HG02759 (cell line): ENCODE results near the gene MAPKAPK2.
"Not testable (repeated sequence)": the region's sequence is repeated elsewhere in the genome, so short reads cannot be mapped to it uniquely, and the experiment has no call there.

ENCODE experiments used
- ATAC-seq: cut with Tn5 transposase; IDR thresholded peaks from one replicate; pipeline ENCODE4 v1.9.1; 2021; ENCODE audit warnings: mild to moderate bottlenecking, moderate library complexity; ENCODE audit not compliant: unreplicated experiment

MAPKAPK2 gene

DNA sequence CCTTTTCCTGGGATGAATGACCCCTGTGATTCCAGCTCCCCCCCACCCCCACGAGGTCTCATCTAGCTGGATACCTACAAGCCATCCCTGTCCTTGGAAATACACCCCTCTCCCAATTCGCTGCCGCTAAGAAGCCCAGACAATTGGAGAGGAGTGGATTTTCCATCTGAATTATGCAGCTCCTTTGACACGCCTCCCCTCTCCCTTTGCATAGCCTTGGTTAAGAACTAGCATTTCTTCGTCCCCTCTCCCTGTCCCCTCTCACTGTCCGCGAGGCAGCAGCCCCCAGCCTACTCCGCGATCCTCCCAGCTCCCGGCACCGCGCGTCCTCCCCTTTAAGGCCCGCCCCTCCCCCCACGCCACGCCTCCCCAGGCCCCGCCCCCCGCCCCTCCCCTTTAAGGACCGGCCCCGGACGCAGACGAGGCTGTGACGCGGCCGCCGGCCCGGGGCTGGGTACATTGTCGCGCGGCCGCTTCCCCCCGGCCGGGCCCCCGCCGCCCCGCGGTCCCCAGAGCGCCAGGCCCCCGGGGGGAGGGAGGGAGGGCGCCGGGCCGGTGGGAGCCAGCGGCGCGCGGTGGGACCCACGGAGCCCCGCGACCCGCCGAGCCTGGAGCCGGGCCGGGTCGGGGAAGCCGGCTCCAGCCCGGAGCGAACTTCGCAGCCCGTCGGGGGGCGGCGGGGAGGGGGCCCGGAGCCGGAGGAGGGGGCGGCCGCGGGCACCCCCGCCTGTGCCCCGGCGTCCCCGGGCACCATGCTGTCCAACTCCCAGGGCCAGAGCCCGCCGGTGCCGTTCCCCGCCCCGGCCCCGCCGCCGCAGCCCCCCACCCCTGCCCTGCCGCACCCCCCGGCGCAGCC lies at the start of gene MAPKAPK2:
TSS of gene MAPKAPK2 (plus strand) at position 428 of the 856 bp plus-strand sequence. CDS start at position 753, 325 bp downstream.
- peak; percentile 52 for ATAC-seq

DNA sequence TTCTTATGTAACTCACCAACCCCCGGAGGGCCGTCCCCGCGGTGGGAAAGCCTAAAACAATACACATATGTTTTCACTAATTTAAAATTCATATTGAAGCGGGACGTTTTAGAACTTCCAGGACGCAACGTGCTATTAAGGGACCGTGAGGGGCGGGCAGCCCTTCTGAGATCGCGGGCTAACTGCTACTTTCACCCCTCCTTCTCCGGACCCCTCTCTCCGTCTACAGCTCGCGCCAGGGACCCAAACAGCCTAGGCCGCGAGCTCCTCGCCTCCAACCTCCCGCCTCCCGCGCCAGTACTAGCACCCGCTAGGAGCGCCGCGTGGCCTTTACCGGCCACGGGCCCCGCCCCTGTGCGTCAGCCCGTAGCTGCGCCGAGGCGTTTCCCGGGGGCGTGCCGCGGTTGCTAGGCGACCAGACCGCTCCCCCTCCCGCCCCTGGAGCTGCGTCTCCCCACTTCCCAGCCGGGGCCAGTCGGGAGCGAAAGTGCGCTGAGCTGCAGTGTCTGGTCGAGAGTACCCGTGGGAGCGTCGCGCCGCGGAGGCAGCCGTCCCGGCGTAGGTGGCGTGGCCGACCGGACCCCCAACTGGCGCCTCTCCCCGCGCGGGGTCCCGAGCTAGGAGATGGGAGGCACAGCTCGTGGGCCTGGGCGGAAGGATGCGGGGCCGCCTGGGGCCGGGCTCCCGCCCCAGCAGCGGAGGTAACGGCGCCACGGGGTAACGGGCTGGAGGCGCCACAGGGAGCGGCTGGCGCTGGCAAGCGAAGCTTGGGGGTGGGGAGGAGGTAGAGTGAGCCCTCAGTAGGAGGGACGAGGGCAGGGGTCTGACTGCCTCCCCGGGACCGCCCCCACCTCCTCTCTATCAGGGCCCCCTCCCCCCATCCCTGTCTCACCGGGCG lies 49.4 kb upstream of the MAPKAPK2 start, which contains the start of gene DYRK3:
TSS of gene DYRK3 (plus strand) at position 457 of the 898 bp plus-strand sequence. CDS start at position 625, 168 bp downstream.
- ATAC-seq, result peak; percentile 97

DNA sequence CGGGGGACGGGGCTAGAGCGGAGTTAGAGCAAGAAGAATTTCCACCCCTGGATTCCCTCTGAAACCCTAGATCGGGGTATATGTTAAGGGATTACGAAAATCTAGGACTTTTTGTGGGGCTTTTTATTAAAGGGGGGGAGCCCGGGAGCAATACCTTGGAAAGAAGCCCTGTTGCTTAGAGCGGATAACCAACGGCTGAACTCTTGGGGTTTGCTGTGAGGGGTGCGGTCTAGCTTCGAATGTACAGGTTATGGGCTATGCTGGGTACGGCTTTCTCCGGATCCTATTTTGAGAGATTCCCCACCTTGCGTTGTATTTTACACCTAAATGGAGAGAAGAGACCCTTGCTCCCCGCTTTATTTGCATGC lies 48.7 kb upstream of the MAPKAPK2 start:
- no peak for ATAC-seq

DNA sequence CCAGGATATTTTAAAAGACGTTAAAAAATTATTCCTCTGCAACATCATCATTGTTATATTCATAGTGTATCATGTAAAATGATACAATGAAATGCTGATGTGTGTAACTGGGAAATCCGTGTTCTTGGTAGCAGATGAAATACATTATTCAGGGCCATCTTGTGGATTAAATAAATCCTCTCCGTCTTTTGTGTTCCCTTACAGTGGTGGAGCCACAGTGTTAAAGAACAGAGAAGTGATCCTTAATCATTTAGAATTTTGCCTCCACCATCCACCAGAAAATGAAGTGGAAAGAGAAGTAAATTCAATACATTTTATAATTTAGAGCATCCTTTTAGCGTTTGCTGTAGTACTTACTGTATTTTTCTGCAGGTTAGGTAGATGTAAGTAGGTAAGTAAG lies 48.0 kb upstream of the MAPKAPK2 start:
- ATAC-seq, result no peak

DNA sequence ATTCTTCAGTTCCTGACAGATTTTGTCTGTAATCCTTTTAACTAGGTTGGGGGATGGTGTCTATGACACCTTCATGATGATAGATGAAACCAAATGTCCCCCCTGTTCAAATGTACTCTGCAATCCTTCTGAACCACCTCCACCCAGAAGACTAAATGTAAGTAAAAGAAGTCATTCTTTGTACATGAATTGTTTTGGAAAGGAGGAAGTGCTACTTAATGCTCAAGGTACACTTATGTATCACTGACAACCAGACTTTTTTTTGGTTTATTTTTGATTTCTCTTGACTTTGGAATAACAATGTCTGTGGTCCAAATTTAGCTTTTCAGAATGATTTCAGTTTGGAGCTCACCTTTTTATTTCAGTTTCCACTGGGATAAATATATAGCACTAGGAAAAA lies 47.1 kb upstream of the MAPKAPK2 start:
- no peak for ATAC-seq

DNA sequence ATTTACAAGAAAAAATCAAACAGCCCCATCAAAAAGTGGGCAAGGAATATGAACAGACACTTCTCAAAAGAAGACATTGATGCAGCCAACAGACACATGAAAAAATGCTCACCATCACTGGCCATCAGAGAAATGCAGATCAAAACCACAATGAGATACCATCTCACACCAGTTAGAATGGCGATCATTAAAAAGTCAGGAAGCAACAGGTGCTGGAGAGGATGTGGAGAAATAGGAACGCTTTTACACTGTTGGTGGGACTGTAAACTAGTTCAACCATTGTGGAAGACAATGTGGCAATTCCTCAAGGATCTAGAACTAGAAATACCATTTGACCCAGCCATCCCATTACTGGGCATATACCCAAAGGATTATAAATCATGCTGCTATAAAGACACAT lies 42.6 kb upstream of the MAPKAPK2 start:
- ATAC-seq, result not testable (repeated sequence)

DNA sequence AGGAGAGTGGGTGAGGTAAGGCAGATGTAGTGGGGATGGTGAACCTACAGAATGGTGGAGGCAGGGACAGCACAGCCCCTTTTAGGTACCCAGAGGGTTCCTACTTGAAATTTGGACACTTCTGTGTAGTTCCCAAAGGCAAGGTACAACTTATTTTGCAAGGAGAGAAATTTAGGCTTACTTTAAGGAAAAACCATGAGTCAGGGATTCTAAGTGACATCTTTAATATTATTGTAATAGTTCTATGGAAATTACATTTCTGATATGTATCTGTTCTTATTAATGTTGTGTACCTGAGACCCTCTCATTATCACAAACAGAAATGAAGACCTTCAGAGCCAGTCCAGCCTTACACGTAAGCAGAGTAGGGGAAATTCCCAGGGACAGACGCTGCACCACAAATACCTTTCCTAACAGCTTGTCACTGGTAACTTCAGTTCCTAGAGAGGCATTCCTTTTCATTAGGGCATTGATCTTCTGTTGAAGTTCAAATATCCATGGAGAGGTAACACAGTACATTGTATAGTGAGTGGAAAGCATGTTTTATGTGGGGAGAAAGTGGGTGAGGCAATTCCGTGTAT lies 41.5 kb upstream of the MAPKAPK2 start:
- ATAC-seq, result no peak

DNA sequence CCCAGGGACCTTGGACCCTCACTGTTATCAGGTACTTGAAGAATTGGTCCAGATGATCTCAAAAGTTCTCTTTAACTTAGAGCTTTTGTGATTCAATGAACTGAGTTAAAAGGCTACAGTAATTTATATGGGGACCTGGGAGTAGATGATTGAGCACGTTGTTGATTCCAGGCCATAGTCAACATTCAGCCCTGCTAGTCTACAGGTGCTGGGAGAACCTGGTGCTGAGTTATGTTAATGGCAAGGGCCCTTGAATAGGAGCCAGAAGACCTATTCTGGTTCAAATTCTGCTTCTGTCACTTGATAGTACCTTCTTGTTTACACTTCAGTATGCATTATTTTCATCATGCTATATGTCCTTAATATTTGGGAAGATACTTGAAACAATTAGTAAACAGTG lies 38.2 kb upstream of the MAPKAPK2 start:
- no peak for ATAC-seq

DNA sequence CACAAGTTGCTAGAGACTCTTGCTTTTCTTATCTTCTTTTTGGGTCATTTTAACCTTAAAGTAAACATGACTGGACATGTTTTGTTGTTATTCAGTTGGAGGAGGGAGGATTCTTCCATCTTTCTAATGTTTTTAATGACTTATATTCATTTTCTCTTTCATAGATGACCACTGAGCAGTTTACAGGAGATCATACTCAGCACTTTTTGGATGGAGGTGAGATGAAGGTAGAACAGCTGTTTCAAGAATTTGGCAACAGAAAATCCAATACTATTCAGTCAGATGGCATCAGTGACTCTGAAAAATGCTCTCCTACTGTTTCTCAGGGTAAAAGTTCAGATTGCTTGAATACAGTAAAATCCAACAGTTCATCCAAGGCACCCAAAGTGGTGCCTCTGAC lies 37.5 kb upstream of the MAPKAPK2 start:
- no peak for ATAC-seq

DNA sequence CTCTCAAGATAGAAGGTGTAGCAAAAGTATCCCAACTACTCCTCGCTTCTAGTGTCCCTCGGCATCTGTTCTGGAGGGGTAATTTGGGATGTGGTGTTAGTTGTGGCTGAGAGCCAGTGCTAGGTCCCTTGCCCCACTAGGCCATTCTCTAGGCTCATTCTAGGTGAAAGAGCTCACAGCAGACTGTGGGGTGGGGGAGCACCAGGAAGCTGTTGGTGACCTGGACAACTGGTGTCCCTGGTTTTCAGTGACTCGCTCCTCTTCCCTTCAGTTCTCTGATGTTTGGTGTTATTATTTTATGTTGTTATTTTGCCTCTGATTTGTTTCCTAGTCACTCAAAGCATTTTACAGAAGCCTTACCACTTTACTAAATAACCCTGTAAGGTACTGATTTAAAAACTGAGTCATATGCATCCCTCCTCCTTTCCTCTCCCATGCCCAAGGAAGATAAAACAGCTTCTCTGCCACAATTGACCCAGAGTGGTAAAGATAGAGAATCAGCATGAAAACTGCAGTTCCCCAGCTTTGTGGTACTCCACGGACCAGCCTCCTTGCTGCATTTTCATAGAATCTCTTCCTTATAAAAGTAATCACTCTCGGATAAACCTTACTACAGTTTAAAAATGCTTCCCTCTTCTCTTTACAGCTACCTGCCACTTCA lies 35.3 kb upstream of the MAPKAPK2 start:
- ATAC-seq, result no peak

DNA sequence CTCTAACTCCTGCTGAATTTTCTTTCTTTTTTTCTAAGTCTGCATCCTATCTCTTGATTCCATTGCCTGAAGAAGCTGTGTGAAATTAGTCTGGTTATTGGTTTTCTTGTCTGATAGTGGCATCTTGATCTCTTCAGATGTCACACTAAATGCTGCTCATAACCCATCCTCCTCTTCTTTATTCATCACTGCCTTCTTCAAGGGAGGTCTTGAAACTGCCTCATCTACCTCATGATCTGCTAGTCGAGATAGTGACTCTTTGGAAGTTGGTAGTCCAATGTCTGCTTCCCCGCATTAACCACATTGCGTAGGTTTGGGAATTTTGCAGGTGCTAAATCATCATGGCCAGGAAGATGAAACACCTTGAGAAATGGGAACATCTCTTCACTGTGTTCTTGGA lies 33.7 kb upstream of the MAPKAPK2 start:
- no peak for ATAC-seq

DNA sequence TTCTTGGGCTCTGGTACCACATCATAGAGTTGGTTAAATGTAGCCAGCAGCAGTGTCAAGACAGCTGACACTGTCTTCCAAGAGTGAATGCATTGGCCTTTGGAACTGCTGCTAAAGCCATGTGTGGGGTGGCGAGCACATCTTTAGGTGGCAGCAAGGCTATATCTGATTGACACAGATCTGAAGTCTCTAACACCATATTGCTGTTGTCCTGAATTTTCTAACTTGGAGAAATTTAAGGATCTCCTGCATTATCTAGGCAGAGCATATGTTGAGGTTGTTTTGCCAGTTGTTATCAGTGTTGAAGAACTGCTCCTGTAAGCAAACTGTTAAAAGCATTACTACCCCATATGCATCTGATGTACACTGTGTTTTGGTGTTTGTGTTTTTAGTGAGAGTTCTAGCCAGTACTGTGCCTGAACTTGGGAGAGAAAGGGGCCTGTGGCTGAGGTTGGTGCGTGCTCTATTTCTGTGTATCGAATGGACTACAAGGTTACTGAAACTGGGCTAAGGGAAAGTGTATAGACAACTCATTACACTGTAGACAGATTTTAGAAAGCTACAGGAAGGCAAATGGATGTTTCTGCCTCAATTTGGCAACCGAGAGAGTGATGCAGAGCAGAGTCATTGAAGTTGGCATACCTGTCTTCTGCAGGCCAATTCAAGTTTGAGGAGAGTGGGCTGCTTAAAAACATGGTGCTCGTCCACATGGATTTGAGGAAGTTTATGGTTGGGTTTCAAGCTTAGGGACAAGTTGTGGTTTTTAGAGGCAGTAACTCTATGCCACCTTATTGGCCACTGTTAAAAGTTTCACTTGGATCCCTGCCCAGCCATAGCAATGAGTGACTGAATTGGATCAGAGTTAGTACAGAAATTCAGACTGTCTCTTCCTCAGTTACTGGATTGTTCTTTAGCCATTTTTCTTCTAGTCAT lies 32.5 kb upstream of the MAPKAPK2 start:
- ATAC-seq, result no peak

DNA sequence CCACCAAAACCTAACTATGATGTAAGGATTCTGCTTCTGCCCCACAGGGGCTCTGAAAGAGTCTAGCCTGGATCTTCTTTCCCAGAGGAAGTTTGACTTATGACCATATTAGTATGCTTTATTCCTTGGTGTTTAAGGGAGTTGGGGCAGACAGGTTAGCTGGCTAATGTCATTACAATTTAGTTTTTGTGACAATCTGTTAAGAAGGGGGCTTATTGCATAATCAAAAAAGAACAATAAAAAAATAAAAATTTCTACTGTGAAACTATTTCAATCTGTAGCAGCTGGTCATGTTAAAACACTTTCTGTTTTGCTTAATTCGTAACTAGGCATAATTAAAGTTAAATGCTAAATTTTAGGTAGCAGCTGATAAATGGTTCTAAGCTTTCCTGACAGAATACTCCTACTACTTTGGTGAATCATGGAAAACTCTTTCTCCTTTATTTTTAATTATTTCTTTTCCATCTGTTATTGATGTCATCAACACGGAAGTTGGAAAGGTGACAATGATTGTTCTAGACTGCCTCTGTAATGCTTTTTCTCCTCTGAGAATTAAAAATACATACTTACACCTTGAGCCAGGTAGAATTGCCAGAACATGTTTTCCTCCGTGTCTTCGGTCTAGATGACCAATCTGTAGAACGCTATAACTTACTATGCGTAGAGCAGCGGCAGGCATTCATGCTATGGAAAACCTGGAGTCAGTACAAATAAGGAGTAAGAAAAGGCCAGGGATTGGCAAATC lies 30.8 kb upstream of the MAPKAPK2 start:
- ATAC-seq, result no peak

DNA sequence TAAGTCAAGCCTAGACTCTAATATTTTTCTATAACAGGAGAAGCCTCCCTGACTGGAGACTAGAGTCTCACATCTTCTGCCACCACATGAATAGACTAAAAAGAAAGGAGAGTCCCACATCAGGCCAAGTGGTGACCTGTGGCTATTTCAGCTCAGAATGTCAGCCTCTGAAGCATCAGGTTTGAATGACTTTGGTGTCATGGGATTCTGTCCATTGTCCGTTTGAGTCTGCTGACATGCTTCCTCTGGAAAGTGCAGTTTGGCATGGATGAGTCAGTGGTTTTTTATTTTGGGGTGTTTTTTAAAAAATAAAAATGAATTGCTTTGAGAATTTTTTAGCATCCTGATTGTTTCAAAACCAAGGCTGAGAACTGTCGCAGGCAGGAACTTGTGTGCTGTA lies 29.9 kb upstream of the MAPKAPK2 start:
- ATAC-seq, result no peak

DNA sequence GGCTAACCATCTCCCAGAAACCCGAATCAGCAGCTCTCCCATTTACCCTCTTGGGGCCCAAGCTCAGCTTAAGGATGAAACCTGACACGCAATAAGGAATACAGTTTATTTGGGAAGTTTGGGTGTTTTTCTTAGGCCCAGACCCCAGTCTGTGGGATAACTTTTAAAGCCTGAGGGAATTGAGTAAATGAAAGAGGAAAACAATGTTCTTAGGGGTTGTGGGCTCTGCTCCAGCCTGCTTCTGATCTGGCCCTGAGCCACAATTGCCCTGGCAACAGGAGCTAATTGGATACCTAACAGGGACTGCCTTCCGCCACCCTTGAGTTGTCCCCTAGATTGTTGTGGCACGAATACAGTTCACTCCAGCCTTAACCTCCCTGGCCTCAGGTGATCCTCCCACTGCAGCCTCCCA lies 29.2 kb upstream of the MAPKAPK2 start:
- ATAC-seq, result no peak

DNA sequence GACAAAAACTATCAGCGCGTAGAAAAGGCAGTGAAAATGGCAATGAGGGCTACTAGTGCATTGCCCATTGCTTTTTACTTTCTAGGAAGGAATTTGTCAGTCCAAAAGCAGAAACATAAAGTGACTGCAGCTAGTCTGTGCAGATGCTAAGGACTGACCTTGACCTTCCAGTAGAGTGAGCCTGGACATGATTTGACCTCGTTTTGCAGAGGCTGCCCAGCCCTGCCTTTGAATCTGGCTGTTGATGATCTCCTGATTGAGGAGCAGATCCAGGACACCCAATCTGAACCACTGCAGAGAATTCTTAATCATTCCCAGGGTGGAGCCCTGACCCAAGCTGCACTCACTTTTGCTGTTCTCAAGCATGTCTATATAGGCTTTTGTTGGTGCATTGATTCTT lies 27.8 kb upstream of the MAPKAPK2 start:
- no peak for ATAC-seq

DNA sequence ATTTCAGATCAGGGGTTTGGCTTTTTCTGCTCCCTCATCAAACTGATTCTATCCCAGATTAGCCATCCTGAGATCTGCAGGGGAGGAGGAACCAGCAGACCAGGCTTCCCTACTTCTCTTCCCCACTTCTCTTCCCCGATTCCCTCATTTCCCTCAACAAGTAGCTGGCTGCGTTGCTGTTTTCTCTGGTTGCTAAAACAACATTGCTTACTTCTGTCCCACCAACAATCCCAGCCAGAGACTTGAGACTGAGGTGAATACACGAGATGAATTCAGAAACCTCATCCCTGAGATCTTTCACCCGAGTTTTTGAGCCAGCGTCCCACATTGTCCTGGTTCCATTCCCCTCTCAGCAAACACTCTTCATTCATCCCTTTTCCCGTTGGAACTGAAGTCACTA lies 27.0 kb upstream of the MAPKAPK2 start:
- ATAC-seq, result no peak

DNA sequence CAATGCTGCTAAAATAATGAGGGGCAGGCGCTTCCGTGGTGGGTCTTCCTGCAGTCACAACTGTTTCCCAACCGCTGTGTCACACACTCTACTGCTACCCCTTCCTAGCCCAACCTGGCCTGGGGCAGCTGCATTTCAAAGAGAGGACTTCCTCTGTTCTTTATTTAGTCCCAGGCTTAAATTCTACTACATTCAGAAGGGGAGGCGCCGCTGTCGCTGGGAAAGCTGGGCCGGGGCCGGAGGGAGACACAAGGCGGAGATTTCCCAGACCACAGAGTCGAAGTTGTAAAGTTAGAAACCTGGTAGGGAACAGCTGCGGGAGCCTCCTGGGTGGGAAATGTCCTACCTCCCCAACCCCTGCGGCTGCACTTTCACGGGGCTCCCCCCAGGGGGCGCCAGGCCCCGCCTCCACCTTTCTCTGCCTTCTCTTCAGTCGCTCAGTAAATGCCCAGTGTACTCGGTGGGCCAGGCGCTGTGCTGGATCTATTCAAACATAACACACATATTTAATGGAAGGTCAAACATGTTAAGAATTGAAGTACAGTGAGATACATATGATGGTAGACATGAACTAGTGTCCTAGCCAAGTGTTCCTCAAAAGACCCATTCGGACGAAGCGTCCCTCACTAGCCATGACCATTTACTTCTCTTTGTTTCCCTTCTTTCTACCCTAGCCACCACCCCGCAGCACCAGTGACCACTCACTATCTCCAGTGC lies 26.3 kb upstream of the MAPKAPK2 start:
- peak; percentile 67 for ATAC-seq

DNA sequence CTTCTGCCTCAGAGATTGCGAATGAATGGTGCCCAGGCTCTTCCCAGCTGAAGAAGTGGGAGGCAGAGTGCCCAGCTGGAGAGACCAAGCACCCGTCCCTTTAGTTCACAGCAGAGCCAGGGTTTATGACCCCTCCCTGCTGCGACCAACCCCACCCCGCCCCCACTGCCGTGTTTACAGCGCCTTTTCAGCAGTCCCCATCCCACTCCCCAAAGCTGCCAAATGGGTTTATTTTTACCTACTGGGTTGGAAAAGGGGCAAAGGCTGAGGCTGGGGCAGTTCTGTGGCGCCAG lies 25.8 kb upstream of the MAPKAPK2 start:
- ATAC-seq, result no peak
